ENCODE measurements around the gene ZNF488.

The ZNF488 gene

GRCh38 chr10:47348661-47349470, 35.2 kb downstream of the ZNF488 start:
- DNase-seq, result no peak

DNA sequence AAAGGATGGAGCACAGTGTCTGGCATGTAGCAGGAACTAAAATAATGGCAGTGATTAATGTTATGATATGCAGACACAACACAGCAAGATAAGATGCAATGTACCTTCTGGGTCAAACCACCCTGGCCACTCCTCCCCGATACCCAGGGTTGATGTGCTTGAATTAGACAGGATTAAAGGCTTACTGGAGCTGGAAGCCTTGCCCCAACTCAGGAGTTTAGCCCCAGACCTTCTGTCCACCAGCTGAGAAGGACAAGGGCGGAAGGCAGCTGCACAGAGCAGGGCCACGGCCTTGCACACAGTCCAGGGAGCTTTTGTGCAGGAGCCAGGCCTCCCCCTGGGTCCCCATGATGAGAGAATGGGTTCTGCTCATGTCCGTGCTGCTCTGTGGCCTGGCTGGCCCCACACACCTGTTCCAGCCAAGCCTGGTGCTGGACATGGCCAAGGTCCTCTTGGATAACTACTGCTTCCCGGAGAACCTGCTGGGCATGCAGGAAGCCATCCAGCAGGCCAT, 35.9 kb downstream of the ZNF488 start, which contains the start of gene RBP3:
RBP3 (plus strand) TSS at position 226 of the 514 bp plus-strand sequence; CDS start at position 348, 122 bp downstream.
- no peak for DNase-seq

DNA sequence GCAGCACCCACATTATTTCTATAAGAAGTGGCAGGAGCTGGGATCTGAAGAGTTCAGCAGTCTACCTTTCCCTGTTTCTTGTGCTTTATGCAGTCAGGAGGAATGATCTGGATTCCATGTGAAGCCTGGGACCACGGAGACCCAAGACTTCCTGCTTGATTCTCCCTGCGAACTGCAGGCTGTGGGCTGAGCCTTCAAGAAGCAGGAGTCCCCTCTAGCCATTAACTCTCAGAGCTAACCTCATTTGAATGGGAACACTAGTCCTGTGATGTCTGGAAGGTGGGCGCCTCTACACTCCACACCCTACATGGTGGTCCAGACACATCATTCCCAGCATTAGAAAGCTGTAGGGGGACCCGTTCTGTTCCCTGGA, 36.8 kb downstream of the ZNF488 start:
- DNase-seq, result no peak

- no peak for DNase-seq
Measured at GRCh38 chr10:47346581-47347302, 37.4 kb downstream of the ZNF488 start.

- DNase-seq, result no peak
Measured at GRCh38 chr10:47344996-47345870, 38.9 kb downstream of the ZNF488 start.

DNA sequence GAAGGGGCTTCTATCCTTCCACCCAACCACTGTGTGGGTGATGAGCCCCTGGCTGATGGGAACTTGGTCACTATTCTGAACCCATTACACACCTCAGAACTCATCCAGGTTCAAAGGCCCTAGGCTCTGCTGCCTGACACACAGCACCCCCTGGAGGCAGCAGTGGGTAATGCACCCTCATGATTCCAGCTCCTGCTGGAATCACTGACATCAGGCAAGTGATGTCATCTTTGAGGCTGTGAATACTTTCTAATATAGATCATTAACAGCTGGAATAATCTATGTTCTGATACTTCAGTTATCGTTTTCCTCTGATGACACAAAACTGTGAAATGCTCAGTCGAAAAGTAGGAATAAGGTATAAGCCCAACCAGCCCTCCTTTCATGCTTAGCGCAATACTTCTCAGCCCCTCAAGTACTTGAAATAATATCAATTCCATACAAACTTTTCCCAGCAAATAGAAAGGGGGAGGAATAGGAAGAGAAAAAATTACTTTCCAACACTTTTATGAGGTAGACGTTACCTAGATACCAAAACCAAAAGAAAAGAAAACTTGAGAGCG, 43.4 kb downstream of the ZNF488 start:
- DNase-seq, result peak; percentile 70

- no peak for DNase-seq
Measured at GRCh38 chr10:47339759-47340607, 44.1 kb downstream of the ZNF488 start.

DNA sequence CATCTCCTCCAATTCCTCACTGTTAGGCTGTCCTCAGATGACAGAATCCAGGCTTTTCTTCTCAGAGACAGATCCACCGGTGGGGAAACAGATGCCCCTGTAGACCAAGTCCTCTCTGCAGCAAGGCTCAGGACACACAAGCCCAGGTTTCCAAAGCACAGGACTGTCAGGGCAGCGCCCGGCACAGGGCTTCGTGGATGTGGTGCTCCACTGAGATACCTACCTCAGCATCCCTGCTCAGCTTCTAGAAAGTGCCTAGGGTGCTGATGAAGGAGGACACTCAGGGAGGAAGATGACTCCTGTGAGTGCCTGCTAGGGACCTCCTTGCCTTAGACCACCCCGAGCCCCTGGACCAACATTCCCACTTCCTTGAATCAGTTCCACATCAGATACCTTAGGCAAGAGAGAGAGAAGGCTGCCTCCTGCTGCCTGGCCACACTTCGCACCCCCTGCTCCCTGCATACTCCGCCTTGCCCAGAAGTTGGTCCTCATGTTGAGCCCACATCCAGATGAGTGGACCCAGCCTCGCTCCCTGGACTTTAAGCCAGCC, 44.8 kb downstream of the ZNF488 start:
- no peak for DNase-seq

GRCh38 chr10:47337310-47337709, 46.8 kb downstream of the ZNF488 start:
- DNase-seq, result no peak

DNA sequence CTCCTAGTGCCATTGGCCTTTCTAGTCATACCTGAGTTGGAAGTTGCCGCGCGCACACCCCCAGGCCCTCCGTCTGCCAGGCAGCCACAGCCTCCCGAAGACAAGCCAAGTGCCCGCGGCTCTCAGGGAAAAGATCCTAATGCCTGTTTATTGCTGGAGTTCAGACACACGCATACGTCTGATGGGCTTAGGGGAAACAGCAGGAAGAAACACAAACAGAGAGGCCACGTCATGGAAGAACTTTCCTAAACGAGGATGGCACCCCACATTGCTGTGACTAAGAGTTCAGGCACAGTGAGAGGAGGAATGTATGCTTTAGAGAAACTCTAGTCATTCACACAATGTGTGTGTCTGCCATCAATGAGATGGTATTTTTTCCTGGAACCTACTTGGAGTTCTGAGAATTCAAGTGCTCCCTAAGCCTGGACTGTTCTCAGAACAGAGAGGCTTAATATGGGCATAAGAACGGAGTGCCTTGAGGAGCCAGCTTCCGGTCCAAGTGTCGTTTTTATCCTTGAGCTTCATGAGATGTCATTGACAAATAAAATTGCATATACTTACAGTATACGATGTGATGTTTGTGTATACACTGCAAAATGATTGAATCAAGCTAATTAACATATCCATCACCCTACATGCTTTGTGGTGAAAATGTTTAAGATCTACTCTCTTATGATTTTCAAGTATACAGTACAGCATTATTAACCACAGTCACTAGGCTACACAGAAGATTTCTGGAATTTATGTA, 47.5 kb downstream of the ZNF488 start:
- DNase-seq, result no peak

- no peak for DNase-seq
Measured at GRCh38 chr10:47335906-47336305, 48.2 kb downstream of the ZNF488 start.

- DNase-seq, result no peak
Measured at GRCh38 chr10:47334466-47335295, 49.4 kb downstream of the ZNF488 start.

- no peak for DNase-seq
Measured at GRCh38 chr10:47333532-47333931, 50.6 kb downstream of the ZNF488 start.

DNA sequence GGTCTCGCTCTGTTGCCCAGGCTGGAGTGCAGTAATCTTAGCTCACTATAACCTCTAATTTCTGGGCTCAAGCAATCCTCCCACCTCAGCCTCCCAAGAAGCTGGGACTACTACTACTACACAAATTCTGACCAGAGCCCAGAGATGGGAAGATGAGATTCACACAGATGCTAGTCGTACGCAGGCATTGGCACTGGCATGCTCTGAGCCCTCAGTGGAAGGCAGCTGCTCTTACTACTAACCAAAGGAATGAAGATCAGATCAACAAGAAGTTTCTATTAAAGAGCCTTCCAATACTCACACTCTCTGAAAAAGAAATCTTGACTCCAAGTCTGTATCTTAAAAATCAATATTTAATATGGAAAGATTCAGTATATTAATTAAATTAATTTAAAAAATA, 51.1 kb downstream of the ZNF488 start:
- no peak for DNase-seq

GRCh38 chr10:47332371-47332770, 51.7 kb downstream of the ZNF488 start:
- DNase-seq, result no peak

GRCh38 chr10:47331954-47332353, 52.1 kb downstream of the ZNF488 start:
- no peak for DNase-seq

DNA sequence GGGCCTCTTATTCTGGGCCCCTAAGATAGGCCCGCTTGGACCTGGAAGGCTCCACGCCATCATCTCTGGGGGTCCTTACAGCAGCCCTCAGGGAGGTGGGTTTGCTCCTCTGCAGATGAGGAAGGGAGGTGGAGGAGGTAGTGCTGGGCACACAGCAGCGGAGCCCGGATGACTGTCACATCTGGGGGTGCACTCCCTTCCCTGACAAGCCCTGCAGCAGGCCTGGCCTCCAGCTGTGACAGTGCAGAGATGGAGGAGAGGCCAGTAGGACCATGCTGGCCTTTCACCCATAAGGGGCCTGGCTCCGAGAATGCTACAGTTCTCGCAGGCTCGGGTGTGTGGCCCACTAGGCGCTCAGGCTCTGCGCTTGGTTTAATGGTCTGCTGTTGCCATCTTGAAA, 52.6 kb downstream of the ZNF488 start:
- no peak for DNase-seq

DNA sequence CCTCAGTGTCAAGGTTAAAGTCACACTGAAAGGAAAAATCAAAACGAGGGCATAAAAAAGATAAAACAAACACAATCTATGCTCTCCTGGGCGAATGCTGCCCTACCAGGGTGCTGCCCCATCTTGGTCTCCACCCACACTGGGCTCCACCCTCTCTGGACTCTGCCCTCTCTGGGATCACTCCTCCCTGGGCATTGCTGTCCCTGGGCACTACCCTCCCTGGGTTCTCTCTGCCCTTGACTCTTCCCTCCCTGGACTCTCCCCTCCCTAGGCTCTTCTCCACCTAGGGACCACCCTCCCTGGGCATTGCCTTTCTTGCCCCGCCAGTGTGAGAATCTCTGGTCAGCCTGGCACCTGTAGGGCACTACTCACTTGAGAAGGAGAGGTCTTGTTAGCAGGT, 53.3 kb downstream of the ZNF488 start:
- DNase-seq, result no peak

- DNase-seq, result no peak
Measured at GRCh38 chr10:47330366-47330765, 53.7 kb downstream of the ZNF488 start.

DNA sequence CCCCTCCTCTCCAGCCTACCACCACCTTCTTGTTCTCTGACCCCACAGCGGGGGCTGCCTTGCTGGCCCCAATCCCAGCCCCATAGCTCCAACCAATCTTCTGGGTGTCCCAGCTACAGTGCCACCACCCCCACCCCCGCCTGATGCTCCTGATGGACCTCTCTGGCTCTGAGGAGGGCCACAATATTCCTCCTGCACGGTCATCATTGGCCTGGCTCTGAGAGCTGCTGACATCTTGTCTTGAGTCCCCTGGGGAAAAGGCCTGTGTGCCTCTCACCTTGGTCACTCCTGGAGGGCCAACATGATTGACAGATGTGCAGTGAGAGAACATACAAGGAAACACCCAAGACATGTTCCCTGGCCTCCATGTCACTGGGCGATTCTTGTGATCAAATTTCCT, 54.2 kb downstream of the ZNF488 start:
- no peak for DNase-seq
